ENCODE results near the gene NANOS2.

The NANOS2 gene

DNA sequence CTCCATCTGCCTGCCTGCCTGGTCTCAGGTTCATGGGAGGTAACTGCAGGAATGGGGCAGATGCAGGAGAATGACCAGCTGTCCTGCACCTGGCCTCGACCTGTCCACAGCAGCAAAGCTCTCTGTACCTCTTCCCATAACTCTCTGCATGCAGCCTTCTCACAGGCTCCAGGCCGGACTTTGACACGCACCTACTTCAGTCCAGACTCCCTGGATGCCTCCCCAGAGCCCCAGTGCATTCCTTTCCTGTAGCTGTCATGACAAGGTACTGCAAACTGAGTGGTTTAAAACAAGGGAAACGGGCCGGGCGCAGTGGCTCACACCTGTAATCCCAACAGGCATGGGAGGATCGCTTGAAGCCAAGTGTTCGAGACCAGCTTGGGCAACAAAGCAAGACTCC is 3.3 kb downstream of the NANOS2 start:
- Mint-ChIP-seq H3K27ac (no peak overlapping the region), H3K9me3 (no peaks in the 10 kb centered on the region), H3K4me3 (no peak overlapping the region), H3K36me3 (ENCODE audit: low read depth) (no peaks in the 10 kb centered on the region), H3K4me1 (no peaks in the 10 kb centered on the region), H3K27me3 (ENCODE audit: low read depth) (peaks cover 11% of the 10 kb centered on the region)
- TF ChIP-seq, protein P1, sequence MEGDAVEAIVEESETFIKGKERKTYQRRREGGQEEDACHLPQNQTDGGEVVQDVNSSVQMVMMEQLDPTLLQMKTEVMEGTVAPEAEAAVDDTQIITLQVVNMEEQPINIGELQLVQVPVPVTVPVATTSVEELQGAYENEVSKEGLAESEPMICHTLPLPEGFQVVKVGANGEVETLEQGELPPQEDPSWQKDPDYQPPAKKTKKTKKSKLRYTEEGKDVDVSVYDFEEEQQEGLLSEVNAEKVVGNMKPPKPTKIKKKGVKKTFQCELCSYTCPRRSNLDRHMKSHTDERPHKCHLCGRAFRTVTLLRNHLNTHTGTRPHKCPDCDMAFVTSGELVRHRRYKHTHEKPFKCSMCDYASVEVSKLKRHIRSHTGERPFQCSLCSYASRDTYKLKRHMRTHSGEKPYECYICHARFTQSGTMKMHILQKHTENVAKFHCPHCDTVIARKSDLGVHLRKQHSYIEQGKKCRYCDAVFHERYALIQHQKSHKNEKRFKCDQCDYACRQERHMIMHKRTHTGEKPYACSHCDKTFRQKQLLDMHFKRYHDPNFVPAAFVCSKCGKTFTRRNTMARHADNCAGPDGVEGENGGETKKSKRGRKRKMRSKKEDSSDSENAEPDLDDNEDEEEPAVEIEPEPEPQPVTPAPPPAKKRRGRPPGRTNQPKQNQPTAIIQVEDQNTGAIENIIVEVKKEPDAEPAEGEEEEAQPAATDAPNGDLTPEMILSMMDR (IDR thresholded peaks at IDR 0.05; ENCODE audit: unreplicated experiment in 3 of 3), result no peak

DNA sequence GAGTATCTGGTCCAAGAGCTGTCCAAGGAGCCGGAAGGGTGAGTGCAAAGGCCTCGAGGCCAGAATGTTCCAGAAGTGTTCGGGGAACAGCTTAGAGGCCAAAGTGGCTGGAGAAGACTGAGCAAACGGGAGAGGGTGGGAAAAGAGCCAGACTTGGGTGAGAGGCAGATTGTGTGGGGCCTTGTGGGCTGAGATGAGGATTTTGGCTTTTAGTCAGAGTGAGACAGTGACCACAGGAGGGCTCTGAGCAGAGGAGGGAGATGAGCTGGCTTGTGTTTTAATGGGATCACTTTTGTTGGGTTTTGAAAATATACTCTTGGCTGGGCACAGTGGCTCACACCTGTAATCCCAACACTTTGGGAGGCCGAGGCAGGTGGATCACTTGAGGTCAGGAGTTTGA is 5.6 kb downstream of the NANOS2 start:
- TF ChIP-seq, protein P1 (IDR thresholded peaks at IDR 0.05; ENCODE audit: unreplicated experiment in 3 of 3), result no peak
- peaks cover 9% of the 10 kb centered on the region for H3K27me3 Mint-ChIP-seq (ENCODE audit: low read depth)
- no peak overlapping the region for H3K27ac Mint-ChIP-seq
- H3K36me3 Mint-ChIP-seq (ENCODE audit: low read depth), result no peaks in the 10 kb centered on the region
- H3K9me3 Mint-ChIP-seq, result no peaks in the 10 kb centered on the region
- H3K4me1 Mint-ChIP-seq, result no peaks in the 10 kb centered on the region
- no peak overlapping the region for H3K4me3 Mint-ChIP-seq

DNA sequence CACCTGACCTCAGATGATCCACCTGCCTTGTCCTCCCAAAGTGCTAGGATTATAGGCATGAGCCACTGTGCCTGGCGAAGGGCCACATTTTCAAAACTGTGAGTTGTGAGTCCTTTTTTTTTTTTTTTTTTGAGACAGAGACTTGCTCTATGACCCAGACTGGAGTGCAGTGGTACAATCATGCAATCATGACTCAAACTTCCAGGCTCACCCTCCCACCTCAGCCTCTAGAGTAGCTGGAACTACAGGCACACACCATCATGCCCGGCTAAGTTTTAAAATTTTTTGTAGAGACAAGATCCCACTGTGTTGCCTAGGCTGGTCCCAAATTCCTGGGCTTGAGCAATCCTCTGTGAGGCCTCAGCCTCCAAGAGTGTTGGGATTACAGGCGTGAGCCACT is 8.4 kb downstream of the NANOS2 start:
- no peaks in the 10 kb centered on the region for H3K9me3 Mint-ChIP-seq
- H3K27ac Mint-ChIP-seq, result no peak overlapping the region
- H3K36me3 Mint-ChIP-seq (ENCODE audit: low read depth), result no peaks in the 10 kb centered on the region
- TF ChIP-seq, protein P1 (IDR thresholded peaks at IDR 0.05; ENCODE audit: unreplicated experiment in 3 of 3), result no peak
- no peaks in the 10 kb centered on the region for H3K4me1 Mint-ChIP-seq
- H3K27me3 Mint-ChIP-seq (ENCODE audit: low read depth), result peaks cover 13% of the 10 kb centered on the region
- no peak overlapping the region for H3K4me3 Mint-ChIP-seq

DNA sequence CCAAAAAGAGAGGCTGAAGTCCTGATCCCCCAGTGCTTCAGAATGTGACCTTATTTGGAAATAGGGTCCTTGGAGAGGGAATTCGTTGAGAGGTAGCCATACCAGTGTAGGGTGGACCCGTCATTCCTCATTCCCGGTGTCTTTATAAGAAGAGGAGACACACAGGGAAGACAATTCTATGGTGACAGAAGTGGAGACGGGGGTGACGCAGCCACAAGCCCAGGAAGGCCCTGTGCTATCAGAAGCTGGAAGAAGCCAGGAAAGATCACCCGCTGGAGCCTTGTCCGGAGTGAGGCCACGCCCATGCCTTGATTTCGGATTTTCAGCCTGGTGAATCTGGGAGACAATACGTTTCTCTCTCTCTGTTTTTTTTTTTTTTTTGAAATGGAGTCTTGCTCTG is 9.6 kb downstream of the NANOS2 start:
- H3K36me3 Mint-ChIP-seq (ENCODE audit: low read depth), result peaks cover 10% of the 10 kb centered on the region
- H3K27ac Mint-ChIP-seq, result no peak overlapping the region
- TF ChIP-seq, protein P1 (IDR thresholded peaks at IDR 0.05; ENCODE audit: unreplicated experiment in 3 of 3), result no peak
- H3K4me1 Mint-ChIP-seq, result peaks cover 5% of the 10 kb centered on the region
- peaks cover 18% of the 10 kb centered on the region for H3K27me3 Mint-ChIP-seq (ENCODE audit: low read depth)
- no peaks in the 10 kb centered on the region for H3K9me3 Mint-ChIP-seq
- peak overlapping the region in 1 of 3 experiments; percentile 43 for H3K4me3 Mint-ChIP-seq

DNA sequence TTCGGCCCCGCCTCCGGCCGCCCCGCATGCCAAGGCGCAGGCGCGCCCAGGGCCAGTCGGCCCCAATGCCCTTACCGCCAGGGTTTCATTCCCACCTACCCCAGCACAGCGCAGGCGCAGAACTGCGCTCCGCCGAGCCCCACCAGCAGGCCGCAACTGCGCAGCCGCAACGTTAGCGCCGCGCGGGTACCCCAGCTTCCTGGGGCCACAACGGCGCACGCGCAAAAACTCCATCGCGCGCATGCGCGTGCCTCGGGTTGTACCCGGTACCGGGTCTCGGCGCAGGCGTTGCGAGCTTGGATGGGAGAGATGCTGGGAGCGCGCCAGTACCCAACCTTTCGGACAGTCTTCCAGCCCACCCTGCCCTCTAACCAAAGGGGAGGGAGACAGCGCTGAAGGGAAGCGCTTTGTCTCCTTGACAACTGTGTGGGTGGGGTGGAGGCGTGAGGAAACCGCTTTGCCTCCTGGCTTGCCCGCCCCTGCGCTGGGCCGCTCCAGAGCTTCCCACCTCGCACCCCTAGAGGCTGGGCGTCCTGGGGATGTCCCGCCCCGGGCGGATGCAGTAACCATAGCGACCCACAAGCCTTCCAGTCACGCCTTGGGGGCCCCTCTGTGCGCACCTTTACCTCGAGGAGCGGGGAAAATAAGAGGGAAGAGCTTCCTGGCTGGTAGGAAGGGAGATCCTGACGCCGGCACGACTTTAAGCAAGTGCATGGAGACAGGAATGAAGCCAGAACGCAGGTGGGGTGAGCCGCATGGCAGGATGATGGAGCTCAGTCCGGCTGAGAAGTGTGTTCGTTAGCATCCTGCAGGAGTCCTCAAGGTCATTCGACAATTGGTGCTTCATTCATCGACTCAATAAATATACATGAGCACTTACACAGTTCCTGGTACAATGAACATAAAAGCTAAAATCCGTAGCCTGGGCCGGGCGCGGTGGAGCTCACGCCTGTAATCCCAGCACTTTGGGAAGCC is 11.6 kb downstream of the NANOS2 start:
- Mint-ChIP-seq H3K9me3 (no peaks in the 10 kb centered on the region), H3K36me3 (ENCODE audit: low read depth) (peaks cover 23% of the 10 kb centered on the region), H3K27me3 (ENCODE audit: low read depth) (peaks cover 19% of the 10 kb centered on the region), H3K4me1 (peaks cover 5% of the 10 kb centered on the region), H3K4me3 (peak overlapping the region; percentile 90 to 98 (median 97)), H3K27ac (peak overlapping the region in 2 of 3 experiments; percentile 38 to 56)
- TF ChIP-seq, protein P1 (IDR thresholded peaks at IDR 0.05; ENCODE audit: unreplicated experiment in 3 of 3), result no peak
